ENCODE data around the gene CDIPT. TPM values are rescaled to one million over a fixed set of nuclear protein-coding genes. Genes with fewer than 3 reads are reported as not detected.

CDIPT gene
- total and polyA plus RNA-seq, 10 of the 15 experiments (the other 5 are each of a cell fraction or from before 2014, with no cell fraction given) = 0.87 to 36.4 (median 27.1) TPM

DNA sequence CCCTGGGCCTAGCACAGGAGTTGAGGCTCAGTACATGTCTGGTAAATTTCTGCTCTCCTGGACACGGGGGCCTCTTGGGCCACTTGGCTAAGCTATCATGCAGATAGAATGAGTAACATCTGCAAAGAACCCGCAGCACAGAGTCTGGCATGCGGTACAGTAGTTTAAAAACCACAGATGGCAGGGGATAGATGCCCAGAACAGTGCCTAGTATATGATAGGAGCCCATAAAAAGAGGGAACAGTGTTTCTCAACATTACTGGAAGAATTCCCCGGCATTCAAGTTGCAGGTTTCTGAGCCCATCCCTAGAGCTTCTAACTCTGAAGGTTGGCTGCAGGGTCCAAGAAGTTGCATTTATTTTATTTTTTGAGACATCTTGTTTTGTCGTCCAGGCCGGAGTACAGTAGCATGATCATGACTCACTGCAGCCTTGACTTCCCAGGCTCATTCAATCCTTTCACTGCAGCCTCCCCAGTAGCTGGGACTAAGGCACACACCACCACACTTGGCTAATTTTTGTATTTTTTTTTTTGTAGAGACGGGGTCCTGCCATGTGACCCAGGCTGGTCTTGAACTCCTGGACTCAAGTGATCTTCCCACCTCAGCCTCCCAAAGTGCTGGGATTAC, 5.8 kb downstream of the CDIPT start (continued):
- TF ChIP-seq, protein P1, sequence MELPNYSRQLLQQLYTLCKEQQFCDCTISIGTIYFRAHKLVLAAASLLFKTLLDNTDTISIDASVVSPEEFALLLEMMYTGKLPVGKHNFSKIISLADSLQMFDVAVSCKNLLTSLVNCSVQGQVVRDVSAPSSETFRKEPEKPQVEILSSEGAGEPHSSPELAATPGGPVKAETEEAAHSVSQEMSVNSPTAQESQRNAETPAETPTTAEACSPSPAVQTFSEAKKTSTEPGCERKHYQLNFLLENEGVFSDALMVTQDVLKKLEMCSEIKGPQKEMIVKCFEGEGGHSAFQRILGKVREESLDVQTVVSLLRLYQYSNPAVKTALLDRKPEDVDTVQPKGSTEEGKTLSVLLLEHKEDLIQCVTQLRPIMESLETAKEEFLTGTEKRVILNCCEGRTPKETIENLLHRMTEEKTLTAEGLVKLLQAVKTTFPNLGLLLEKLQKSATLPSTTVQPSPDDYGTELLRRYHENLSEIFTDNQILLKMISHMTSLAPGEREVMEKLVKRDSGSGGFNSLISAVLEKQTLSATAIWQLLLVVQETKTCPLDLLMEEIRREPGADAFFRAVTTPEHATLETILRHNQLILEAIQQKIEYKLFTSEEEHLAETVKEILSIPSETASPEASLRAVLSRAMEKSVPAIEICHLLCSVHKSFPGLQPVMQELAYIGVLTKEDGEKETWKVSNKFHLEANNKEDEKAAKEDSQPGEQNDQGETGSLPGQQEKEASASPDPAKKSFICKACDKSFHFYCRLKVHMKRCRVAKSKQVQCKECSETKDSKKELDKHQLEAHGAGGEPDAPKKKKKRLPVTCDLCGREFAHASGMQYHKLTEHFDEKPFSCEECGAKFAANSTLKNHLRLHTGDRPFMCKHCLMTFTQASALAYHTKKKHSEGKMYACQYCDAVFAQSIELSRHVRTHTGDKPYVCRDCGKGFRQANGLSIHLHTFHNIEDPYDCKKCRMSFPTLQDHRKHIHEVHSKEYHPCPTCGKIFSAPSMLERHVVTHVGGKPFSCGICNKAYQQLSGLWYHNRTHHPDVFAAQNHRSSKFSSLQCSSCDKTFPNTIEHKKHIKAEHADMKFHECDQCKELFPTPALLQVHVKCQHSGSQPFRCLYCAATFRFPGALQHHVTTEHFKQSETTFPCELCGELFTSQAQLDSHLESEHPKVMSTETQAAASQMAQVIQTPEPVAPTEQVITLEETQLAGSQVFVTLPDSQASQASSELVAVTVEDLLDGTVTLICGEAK (IDR thresholded peaks at IDR 0.05; ENCODE audit: borderline replicate concordance) = no peak

DNA sequence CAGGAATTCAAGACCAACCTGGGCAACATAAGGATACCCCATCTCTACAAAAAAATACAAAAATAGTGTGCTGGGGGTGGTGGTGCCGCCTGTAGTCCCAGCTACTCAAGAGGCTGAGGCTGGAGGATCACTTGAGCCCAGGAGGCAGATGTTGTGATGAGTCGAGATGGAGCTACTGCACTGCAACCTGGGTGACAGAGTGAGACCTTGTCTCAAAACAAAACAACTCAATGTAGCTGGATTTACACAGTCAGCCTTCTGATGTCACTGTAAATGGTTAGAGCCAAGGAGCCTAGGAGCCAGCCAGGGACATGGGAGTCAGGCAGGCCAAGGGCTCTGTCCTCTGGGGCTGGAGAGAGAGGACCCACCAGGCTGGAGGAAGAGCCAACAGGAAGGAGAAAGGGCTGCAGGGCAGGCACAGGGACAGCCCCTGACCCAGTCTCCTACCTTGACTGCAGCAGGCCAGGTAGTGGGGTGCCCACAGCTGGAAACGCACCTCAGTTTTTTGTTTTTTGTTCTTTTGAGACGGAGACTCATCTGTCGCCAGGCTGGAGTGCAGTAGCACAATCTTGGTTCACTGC, 8.4 kb downstream of the CDIPT start:
- Histone ChIP-seq H3K9me3 (replicated peaks; ENCODE audit: control insufficient read depth, insufficient read depth, low read length) (no peaks in the 10 kb centered on the region), H4K20me1 (ENCODE audit: control insufficient read depth, insufficient read depth) (no peaks in the 10 kb centered on the region), H3K27ac (ENCODE audit: control insufficient read depth, insufficient read depth) (no peak overlapping the region), H3K4me2 (ENCODE audit: control insufficient read depth, insufficient read depth) (no peak overlapping the region), H3K27me3 (replicated peaks in 1 of 2; ENCODE audit: control insufficient read depth in 2 of 2, insufficient read depth in 2 of 2, low read length in 1 of 2) (no peaks in the 10 kb centered on the region), H3K4me1 (ENCODE audit: control insufficient read depth, insufficient read depth, low read length) (no peaks in the 10 kb centered on the region), H2AFZ (ENCODE audit: control insufficient read depth, low read depth, low read length) (no peak overlapping the region), H3K79me2 (ENCODE audit: control insufficient read depth, insufficient read depth, low read length) (no peaks in the 10 kb centered on the region), H3K9ac (ENCODE audit: control insufficient read depth, insufficient read depth, low read length) (no peak overlapping the region), H3K36me3 (ENCODE audit: control insufficient read depth in 2 of 2, insufficient read depth in 2 of 2, low read length in 1 of 2) (peaks cover 0 to 3% of the 10 kb centered on the region in 2 experiments; a peak in 2 of 4 replicates), H3K4me3 (no peak overlapping the region)
- ChIA-PET CTCF (interaction anchor here (1.0 to 3.8 kb wide), 2 partner anchors 163 to 177 kb away, joined by 3 to 9 read pairs; no protein-coding TSS in a partner anchor), RAD21 (ENCODE audit: unreplicated experiment) (no interaction called here), SMC1A (ENCODE audit: uncharacterized antibody, unreplicated experiment) (interaction anchor here (0.7 kb wide), 1 partner anchor 20 kb away, joined by 3 read pairs; no protein-coding TSS in a partner anchor), POLR2A (interaction anchor here (0.6 kb wide), 1 partner anchor 39 kb away, joined by 3 read pairs; no protein-coding TSS in a partner anchor)
- 63% methylated on average over 5 of the region's 5 CpGs for WGBS (ENCODE audit: insufficient coverage, insufficient replicate concordance, low lambda C conversion rate, missing lambda C conversion rate)
- TF ChIP-seq, protein P2, sequence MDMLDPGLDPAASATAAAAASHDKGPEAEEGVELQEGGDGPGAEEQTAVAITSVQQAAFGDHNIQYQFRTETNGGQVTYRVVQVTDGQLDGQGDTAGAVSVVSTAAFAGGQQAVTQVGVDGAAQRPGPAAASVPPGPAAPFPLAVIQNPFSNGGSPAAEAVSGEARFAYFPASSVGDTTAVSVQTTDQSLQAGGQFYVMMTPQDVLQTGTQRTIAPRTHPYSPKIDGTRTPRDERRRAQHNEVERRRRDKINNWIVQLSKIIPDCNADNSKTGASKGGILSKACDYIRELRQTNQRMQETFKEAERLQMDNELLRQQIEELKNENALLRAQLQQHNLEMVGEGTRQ (IDR thresholded peaks at IDR 0.05; ENCODE audit: borderline replicate concordance, low read depth, low read length) = no peak
- TF ChIP-seq WRNIP1 (IDR thresholded peaks at IDR 0.05; ENCODE audit: borderline replicate concordance, low read depth, low read length) = no peak
- FAIRE-seq (no peak), ATAC-seq (peak; percentile 21; the same call in 2 of the 3 replicates), DNase-seq (ENCODE audit: low read depth, low spot score) (no peak)
- no TSS peak for BruUV-seq (replicated peaks)
- in situ Hi-C loops (cut with MboI) (no loop called here), intact Hi-C loops (cut with micrococcal nuclease; ENCODE audit: unreplicated experiment) (no loop called here)
